ENCODE results near the gene DNMBP. TPM values are rescaled to one million over a fixed set of nuclear protein-coding genes. Genes with fewer than 3 reads are reported as not detected.

The DNMBP gene
- total and polyA plus RNA-seq, 8 donors: 8.5 to 44.6 (median 34.7) TPM

GRCh38 chr10:99858849-99859248 is 150.9 kb downstream of the DNMBP start:
- H3K4me3 ChIP-seq: no peak overlapping the region
- intact Hi-C loops (cut with DNase I; ENCODE audit: low total_unique reads): no loop called here
- WGBS, 5 donors: 87 to 91% (median 89%) methylated on average over 8 of the region's 8 CpGs
- no peak for DNase-seq
- H3K4me1 ChIP-seq: no peaks in the 10 kb centered on the region
- no peak overlapping the region for H3K27ac ChIP-seq
- no peaks in the 10 kb centered on the region for H3K9me3 ChIP-seq
- H3K27me3 ChIP-seq: no peaks in the 10 kb centered on the region
- H3K36me3 ChIP-seq: no peaks in the 10 kb centered on the region
- TF ChIP-seq EP300 (IDR thresholded peaks at IDR 0.05) (no peak), POLR2A (IDR thresholded peaks at IDR 0.05) (no peak), CTCF (IDR thresholded peaks at IDR 0.05) (no peak), POLR2AphosphoS5 (IDR thresholded peaks at IDR 0.05) (no peak)

GRCh38 chr10:99855479-99856071 is 154.2 kb downstream of the DNMBP start:
- TF ChIP-seq EP300 (IDR thresholded peaks at IDR 0.05) (no peak), CTCF (IDR thresholded peaks at IDR 0.05) (no peak), POLR2A (IDR thresholded peaks at IDR 0.05) (no peak), POLR2AphosphoS5 (IDR thresholded peaks at IDR 0.05) (no peak)
- H3K36me3 ChIP-seq: no peaks in the 10 kb centered on the region
- WGBS, 5 donors: 78 to 90% (median 82%) methylated on average over 8 of the region's 8 CpGs
- intact Hi-C loops (cut with DNase I; ENCODE audit: low total_unique reads): no loop called here
- H3K27me3 ChIP-seq: no peaks in the 10 kb centered on the region
- H3K27ac ChIP-seq: no peak overlapping the region
- H3K4me1 ChIP-seq: no peaks in the 10 kb centered on the region
- DNase-seq: no peak
- H3K9me3 ChIP-seq: no peaks in the 10 kb centered on the region
- no peak overlapping the region for H3K4me3 ChIP-seq

GRCh38 chr10:99854860-99855259 is 154.9 kb downstream of the DNMBP start:
- intact Hi-C loops (cut with DNase I; ENCODE audit: low total_unique reads): no loop called here
- H3K4me1 ChIP-seq: peaks cover 0 to 2% (median 0%) of the 10 kb centered on the region in 4 donors
- no peak overlapping the region for H3K4me3 ChIP-seq
- no peak overlapping the region for H3K27ac ChIP-seq
- H3K9me3 ChIP-seq: no peaks in the 10 kb centered on the region
- WGBS, 5 donors: 41 to 55% (median 47%) methylated on average over 6 of the region's 6 CpGs
- no peaks in the 10 kb centered on the region for H3K27me3 ChIP-seq
- peak in 1 of 2 donors; percentile 84 for DNase-seq
- TF ChIP-seq POLR2AphosphoS5 (IDR thresholded peaks at IDR 0.05): no peak
- TF ChIP-seq CTCF (IDR thresholded peaks at IDR 0.05): peak in 1 of 7 experiments; percentile 6
- no peak for TF ChIP-seq POLR2A (IDR thresholded peaks at IDR 0.05)
- no peaks in the 10 kb centered on the region for H3K36me3 ChIP-seq

- WGBS, 5 donors: 45 to 64% (median 60%) methylated on average over 3 of the region's 3 CpGs
- TF ChIP-seq POLR2AphosphoS5 (IDR thresholded peaks at IDR 0.05) (no peak), EP300 (IDR thresholded peaks at IDR 0.05) (no peak), CTCF (IDR thresholded peaks at IDR 0.05) (no peak), POLR2A (IDR thresholded peaks at IDR 0.05) (no peak)
- no peak overlapping the region for H3K4me3 ChIP-seq
- intact Hi-C loops (cut with DNase I; ENCODE audit: low total_unique reads): no loop called here
- no peaks in the 10 kb centered on the region for H3K36me3 ChIP-seq
- DNase-seq: no peak
- peaks cover 0 to 9% (median 0%) of the 10 kb centered on the region in 4 donors for H3K4me1 ChIP-seq
- H3K27me3 ChIP-seq: no peaks in the 10 kb centered on the region
- H3K9me3 ChIP-seq: no peaks in the 10 kb centered on the region
- no peak overlapping the region for H3K27ac ChIP-seq
These were observed 156.1 kb downstream of the DNMBP start for GRCh38 chr10:99853655-99854054.

All from stomach (tissue), 9 donors.